ES-I3 (cell line): ENCODE measurements around the gene FOLR1.

Experiments used
- H3K36me3 ChIP-seq: 2 replicates; pipeline ENCODE4 v1.6.1; 2013; ENCODE audit warnings: mild to moderate bottlenecking, low read length, control low read depth, moderate library complexity; ENCODE audit not compliant: insufficient read depth
- H3K4me1 ChIP-seq: 2 replicates; pipeline ENCODE4 v1.6.1; 2013; ENCODE audit warnings: mild to moderate bottlenecking, control low read depth, low read length; ENCODE audit not compliant: insufficient read depth
- H3K9ac ChIP-seq: 2 replicates; pipeline ENCODE4 v1.6.1; 2013; ENCODE audit warnings: low read depth, mild to moderate bottlenecking, low read length, moderate library complexity
- H3K9me3 ChIP-seq: 2 replicates; pipeline ENCODE4 v1.6.1; 2013; ENCODE audit warnings: mild to moderate bottlenecking, low read length, moderate library complexity; ENCODE audit not compliant: control insufficient read depth, insufficient read depth

Gene FOLR1

GRCh38 chr11:72240461-72241290 lies 48.7 kb downstream of the FOLR1 start:
- H3K9ac ChIP-seq: peak overlapping the region; percentile 55; the same call in 1 of the 2 replicates
- peaks cover 6% of the 10 kb centered on the region; the same call in 1 of the 2 replicates for H3K4me1 ChIP-seq
- H3K36me3 ChIP-seq: no peaks in the 10 kb centered on the region; the same call in 1 of the 2 replicates
- no peaks in the 10 kb centered on the region for H3K9me3 ChIP-seq

GRCh38 chr11:72241291-72241781 lies 49.4 kb downstream of the FOLR1 start:
- Histone ChIP-seq H3K4me1 (peaks cover 6% of the 10 kb centered on the region; the same call in 1 of the 2 replicates), H3K9me3 (no peaks in the 10 kb centered on the region), H3K36me3 (no peaks in the 10 kb centered on the region; the same call in 1 of the 2 replicates), H3K9ac (no peak overlapping the region)

GRCh38 chr11:72242141-72242540 lies 50.2 kb downstream of the FOLR1 start:
- Histone ChIP-seq H3K9ac (no peak overlapping the region), H3K36me3 (no peaks in the 10 kb centered on the region), H3K9me3 (no peaks in the 10 kb centered on the region), H3K4me1 (peaks cover 6% of the 10 kb centered on the region; the same call in 1 of the 2 replicates)

- Histone ChIP-seq H3K4me1 (peaks cover 3% of the 10 kb centered on the region; the same call in 1 of the 2 replicates), H3K9ac (peak overlapping the region; percentile 41; the same call in 1 of the 2 replicates), H3K9me3 (no peaks in the 10 kb centered on the region), H3K36me3 (no peaks in the 10 kb centered on the region)
Measured at GRCh38 chr11:72243173-72244059, 51.5 kb downstream of the FOLR1 start.

GRCh38 chr11:72244060-72244360 lies 52.1 kb downstream of the FOLR1 start, which contains the start of gene PHOX2A:
PHOX2A (minus strand) TSS chr11:72244176; CDS start chr11:72244004, 172 bp downstream.
- H3K9me3 ChIP-seq: no peaks in the 10 kb centered on the region

GRCh38 chr11:72244361-72245262 lies 52.7 kb downstream of the FOLR1 start:
- no peaks in the 10 kb centered on the region for H3K36me3 ChIP-seq
- no peaks in the 10 kb centered on the region for H3K9me3 ChIP-seq
- peak overlapping the region; percentile 77; the same call in 1 of the 2 replicates for H3K9ac ChIP-seq
- peaks cover 3% of the 10 kb centered on the region; the same call in 1 of the 2 replicates for H3K4me1 ChIP-seq

More at GRCh38 chr11:72244060-72244360, 52.1 kb downstream of the FOLR1 start, which contains the start of gene PHOX2A:
- Histone ChIP-seq H3K4me1 (peaks cover 3% of the 10 kb centered on the region; the same call in 1 of the 2 replicates), H3K36me3 (no peaks in the 10 kb centered on the region), H3K9ac (peak within 1 kb of the TSS; percentile 77; the same call in 1 of the 2 replicates)

GRCh38 chr11:72245263-72245816 lies 53.4 kb downstream of the FOLR1 start:
- Histone ChIP-seq H3K36me3 (no peaks in the 10 kb centered on the region), H3K4me1 (peaks cover 3% of the 10 kb centered on the region; the same call in 1 of the 2 replicates), H3K9me3 (no peaks in the 10 kb centered on the region), H3K9ac (peak overlapping the region; percentile 77; the same call in 1 of the 2 replicates)
